Panc1 (cell line): ENCODE results near the gene DYRK1A. TPM values are rescaled to one million over a fixed set of nuclear protein-coding genes. Genes with fewer than 3 reads are reported as not detected.

Experiments
- ATAC-seq: fragments of 200-7000 bp; cut with Tn5 transposase; 2 replicates; pipeline ENCODE4 v1.9.1; 2020; ENCODE audit warnings: mild to moderate bottlenecking, moderate library complexity
- BruUV-seq: library from RNA; stranded (reverse); fragments of 400-500 nt; replicated peaks from 2 replicates; lab custom pipeline; 2021; lab: Mats Ljungman, UMichigan
- CTCF ChIA-PET: fragments of 300-600 bp; sonication (Branson Sonifier 250); formaldehyde crosslinking; loops from one replicate; lab custom pipeline; 2022; ENCODE audit warnings: antibody characterized with exemption; lab: Charles Lee
- POLR2A ChIA-PET: fragments of 300-600 bp; sonication (Branson Sonifier 250); formaldehyde crosslinking; loops from one replicate; lab custom pipeline; 2022; ENCODE audit warnings: antibody characterized with exemption; lab: Charles Lee
- DNase-seq: peaks from one replicate; pipeline ENCODE4 v3.0.0-alpha.2; 2010; ENCODE audit warnings: low read depth, low spot score
- H3K27ac ChIP-seq: 2 replicates; pipeline ENCODE4 v1.5.1; 2011; ENCODE audit warnings: mild to moderate bottlenecking, low read length, inconsistent platforms
- H3K27me3 ChIP-seq: fragments of 200-500 bp; sonication (Bioruptor generic); 2 replicates; pipeline ENCODE4 v1.6.0; 2014; ENCODE audit warnings: low read length, inconsistent platforms; ENCODE audit not compliant: control insufficient read depth, insufficient read depth
- H3K36me3 ChIP-seq: fragments of 200-500 bp; sonication (Bioruptor generic); 2 replicates; pipeline ENCODE4 v1.5.1; 2014; ENCODE audit warnings: inconsistent platforms, mild to moderate bottlenecking, low read length, moderate library complexity; ENCODE audit not compliant: control insufficient read depth, insufficient read depth
- H3K4me1 ChIP-seq: 2 replicates; pipeline ENCODE4 v1.5.1; 2011; ENCODE audit warnings: inconsistent platforms, mild to moderate bottlenecking, low read length, moderate library complexity; ENCODE audit not compliant: control insufficient read depth, insufficient read depth
- H3K4me3 ChIP-seq, 2 experiments: 2 replicates each; pipeline ENCODE4 v1.5.1; 2011 to 2012; ENCODE audit warnings: low read depth in 2 of 2, low read length in 2 of 2, mild to moderate bottlenecking in 2 of 2, inconsistent platforms in 1 of 2, moderate library complexity in 1 of 2
- H3K9me3 ChIP-seq: fragments of 200-500 bp; sonication (Bioruptor generic); 2 replicates; pipeline ENCODE4 v1.5.1; 2014; ENCODE audit warnings: low read depth, mild to moderate bottlenecking, inconsistent platforms, low read length, moderate library complexity; ENCODE audit not compliant: control insufficient read depth, insufficient read depth
- CTCF ChIP-seq: fragments of 450-650 bp; IDR thresholded peaks from 2 replicates; pipeline ENCODE4 v1.5.1; 2017; ENCODE audit warnings: mild to moderate bottlenecking
- POLR2AphosphoS5 ChIP-seq: IDR thresholded peaks from 2 replicates; pipeline ENCODE4 v1.6.1; 2012; ENCODE audit warnings: mild to moderate bottlenecking, low read depth, low read length, moderate library complexity
- REST ChIP-seq, 2 experiments: IDR thresholded peaks; 2 replicates each; pipeline ENCODE4 v1.6.1; 2011 to 2012; ENCODE audit warnings: low read depth in 2 of 2, control low read depth in 1 of 2, low read length in 1 of 2, mild to moderate bottlenecking in 1 of 2, moderate library complexity in 1 of 2; ENCODE audit not compliant: insufficient read depth in 1 of 2
- SIN3A ChIP-seq: IDR thresholded peaks from 2 replicates; pipeline ENCODE4 v1.6.1; 2012; ENCODE audit warnings: low read depth, mild to moderate bottlenecking, low read length, moderate library complexity, borderline replicate concordance; ENCODE audit not compliant: insufficient read depth
- TCF7L2 ChIP-seq: IDR thresholded peaks from 2 replicates; pipeline ENCODE4 v1.6.1; 2011; ENCODE audit warnings: mild to moderate bottlenecking, low read depth, low read length, inconsistent platforms
- in situ Hi-C: cut with HindIII; loops from 2 replicates; pipeline ENCODE4 v1.10.0; 2016; ENCODE audit warnings: low sequenced_read_pairs, low pct_unique_long_range_greater_than_20kb
- intact Hi-C: fragments of 100-400 bp; cut with micrococcal nuclease; formaldehyde crosslinking; loops from one replicate; pipeline ENCODE4 v1.10.0; 2022; ENCODE audit not compliant: unreplicated experiment
- total RNA-seq: library from RNA; stranded (reverse); gene quantifications from one replicate; pipeline ENCODE4 v1.2.1, GENCODE V29; 2021; ENCODE audit not compliant: unreplicated experiment

The DYRK1A gene
- total RNA-seq, 1 experiment from 2014 or later: 36.1 TPM

GRCh38 chr21:37558676-37559211, 192.2 kb downstream of the DYRK1A start:
- Histone ChIP-seq H3K4me1 (no peaks in the 10 kb centered on the region; the same call in none of the 2 replicates), H3K27me3 (no peaks in the 10 kb centered on the region), H3K27ac (no peak overlapping the region), H3K4me3 (no peak overlapping the region), H3K9me3 (no peaks in the 10 kb centered on the region), H3K36me3 (no peaks in the 10 kb centered on the region)
- in situ Hi-C loops (no loop called here), intact Hi-C loops (no loop called here)
- no TSS peak for BruUV-seq
- ATAC-seq (no peak), DNase-seq (no peak)
- POLR2A ChIA-PET: no interaction called here
- CTCF ChIA-PET: no interaction called here
- no peak for TF ChIP-seq POLR2AphosphoS5
- no peak for TF ChIP-seq REST (IDR thresholded peaks at IDR 0.05; ENCODE audit: insufficient read depth in 1 of 2, low read depth in 2 of 2, low read length in 1 of 2)
- TF ChIP-seq TCF7L2: no peak
- no peak for TF ChIP-seq CTCF
- TF ChIP-seq SIN3A: no peak

GRCh38 chr21:37560385-37560784, 193.8 kb downstream of the DYRK1A start:
- TF ChIP-seq CTCF: no peak
- no peak for TF ChIP-seq POLR2AphosphoS5
- TF ChIP-seq SIN3A: no peak
- TF ChIP-seq TCF7L2: no peak
- TF ChIP-seq REST (IDR thresholded peaks at IDR 0.05; ENCODE audit: insufficient read depth in 1 of 2, low read depth in 2 of 2, low read length in 1 of 2): no peak
- CTCF ChIA-PET: interaction anchor here (0.5 kb wide), 1 partner anchor 34 kb away, joined by 3 read pairs; no protein-coding TSS in a partner anchor

More at GRCh38 chr21:37560385-37560784, 193.8 kb downstream of the DYRK1A start:
- intact Hi-C loops: no loop called here
- no peak overlapping the region for H3K27ac ChIP-seq
- no peak overlapping the region for H3K4me3 ChIP-seq
- ATAC-seq: no peak
- H3K36me3 ChIP-seq: no peaks in the 10 kb centered on the region
- H3K4me1 ChIP-seq: peaks cover 5% of the 10 kb centered on the region
- no peak for DNase-seq
- no peaks in the 10 kb centered on the region for H3K9me3 ChIP-seq
- no TSS peak for BruUV-seq
- POLR2A ChIA-PET: no interaction called here
- in situ Hi-C loops: no loop called here
- no peaks in the 10 kb centered on the region for H3K27me3 ChIP-seq
